GM18502 (cell line): Measurements from ENCODE around the gene NYAP2.

ENCODE experiments used
- ATAC-seq: cut with Tn5 transposase; IDR thresholded peaks from one replicate; pipeline ENCODE4 v1.9.1; 2021; ENCODE audit warnings: mild to moderate bottlenecking; ENCODE audit not compliant: unreplicated experiment, poor library complexity

NYAP2 gene

GRCh38 chr2:225683258-225683657, 283.7 kb downstream of the NYAP2 start:
- ATAC-seq = no peak

DNA sequence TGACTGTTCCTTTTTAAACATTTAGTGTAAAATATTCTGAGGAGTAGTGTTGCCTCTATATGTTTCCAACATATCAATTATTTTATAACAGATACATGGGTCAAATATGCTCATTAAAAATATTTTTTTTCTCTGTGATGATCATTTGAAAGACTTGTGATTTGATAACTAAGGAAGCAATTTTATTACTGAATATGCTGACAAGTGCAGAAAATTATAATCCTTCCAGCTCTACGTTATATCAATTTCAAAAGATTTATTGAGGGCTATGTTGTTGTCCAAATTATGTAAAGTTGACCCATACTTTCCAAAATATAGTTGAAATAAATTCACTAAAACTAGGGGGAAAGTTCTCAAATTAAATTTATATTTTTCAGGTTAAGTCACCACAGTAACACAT, 290.6 kb downstream of the NYAP2 start:
- ATAC-seq = no peak

DNA sequence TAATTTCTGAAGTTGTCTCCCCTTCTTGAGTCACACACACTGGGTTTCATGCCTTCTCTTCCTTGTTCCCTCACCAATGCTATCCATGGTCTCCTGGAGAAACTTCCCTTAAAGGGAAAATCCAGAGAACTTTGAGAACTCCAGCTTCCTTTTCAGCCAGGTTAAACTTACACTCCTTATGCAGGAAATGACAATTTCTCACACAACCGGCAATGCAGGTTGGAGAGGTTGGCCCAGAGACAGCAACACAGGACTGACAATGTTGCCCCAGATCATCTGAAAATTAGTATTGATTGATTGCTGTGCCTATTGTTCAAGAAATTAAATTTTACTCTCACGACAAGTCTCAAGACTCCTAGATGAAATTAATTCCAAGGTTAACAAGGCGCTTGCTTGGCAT, 292.2 kb downstream of the NYAP2 start:
- ATAC-seq = no peak

GRCh38 chr2:225693259-225693658, 293.7 kb downstream of the NYAP2 start:
- no peak for ATAC-seq

DNA sequence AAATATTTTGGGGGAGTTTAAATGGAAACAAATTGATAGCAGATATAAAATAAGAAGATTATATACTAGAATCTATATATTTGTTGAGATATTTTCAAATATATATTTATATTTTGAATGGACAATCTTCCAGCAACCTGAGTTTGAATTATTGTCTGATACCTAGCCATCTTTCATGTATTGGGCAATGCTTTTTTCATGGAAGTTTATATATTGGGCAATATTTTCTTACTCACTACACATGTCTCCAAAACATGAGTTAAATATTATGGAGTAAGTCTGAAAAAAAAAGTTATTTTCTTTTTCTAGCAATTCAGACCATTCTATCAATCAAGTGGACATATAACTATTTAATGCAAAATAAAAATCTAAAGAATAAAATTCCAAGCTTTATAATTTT, 295.2 kb downstream of the NYAP2 start:
- no peak for ATAC-seq

GRCh38 chr2:225697936-225698335, 298.4 kb downstream of the NYAP2 start:
- ATAC-seq = no peak
